Activated CD8-positive, alpha-beta memory T cell treated with anti-CD3 and anti-CD28 coated beads for 4 hours (primary cell): Measurements from ENCODE around the gene RALGPS1.

ENCODE experiments used
- DNase-seq, 2 donors: peaks; one replicate each; pipeline ENCODE4 v3.0.0-alpha.2; 2020; ENCODE audit warnings: low read depth in 2 of 2

The RALGPS1 gene

GRCh38 chr9:127256324-127256723 is 341.7 kb downstream of the RALGPS1 start:
- no peak for DNase-seq

DNA sequence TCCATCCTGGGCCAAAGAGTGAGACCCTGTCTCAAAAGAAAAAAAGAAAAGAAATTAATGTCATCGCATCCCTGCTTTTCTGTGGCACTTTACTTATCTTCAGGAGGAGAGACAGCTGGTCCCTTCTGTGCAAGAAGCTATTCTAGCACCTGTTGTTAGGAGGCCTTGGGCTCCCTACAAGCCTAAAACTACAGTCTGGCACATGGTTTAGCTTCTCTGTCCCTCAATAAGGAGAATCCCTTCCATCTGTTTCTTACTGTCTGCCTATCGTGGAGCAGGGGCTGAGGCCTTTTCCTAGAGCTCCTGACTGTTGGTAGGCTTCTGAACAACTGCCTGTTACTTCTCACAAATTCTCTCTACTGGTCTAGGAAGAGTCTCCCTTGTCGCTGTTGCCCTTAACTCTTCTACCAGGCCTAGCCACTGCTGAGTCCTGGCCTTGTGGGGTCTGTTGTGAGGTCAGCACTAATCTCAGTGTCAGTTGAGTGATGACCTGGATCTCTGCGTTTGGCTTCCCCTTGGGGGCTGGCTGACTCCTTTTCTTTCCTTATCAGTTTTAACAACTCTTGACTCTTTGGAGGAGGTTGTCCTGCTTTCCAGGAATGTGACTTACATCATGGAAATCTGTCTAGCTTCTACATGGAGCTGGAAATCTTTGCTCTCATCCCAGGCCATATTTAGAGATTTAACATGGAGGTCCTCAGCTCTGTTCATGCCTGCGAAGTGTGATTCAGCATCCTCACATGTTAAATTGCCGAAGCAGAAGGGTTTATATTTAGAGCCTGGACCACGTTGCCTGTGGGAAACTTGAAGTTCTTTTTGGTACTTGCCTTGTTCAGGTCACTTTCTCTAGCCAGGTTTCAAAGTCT is 344.3 kb downstream of the RALGPS1 start:
- no peak for DNase-seq

- DNase-seq, result no peak
Observed at GRCh38 chr9:127262602-127263001, 348.0 kb downstream of the RALGPS1 start.

DNA sequence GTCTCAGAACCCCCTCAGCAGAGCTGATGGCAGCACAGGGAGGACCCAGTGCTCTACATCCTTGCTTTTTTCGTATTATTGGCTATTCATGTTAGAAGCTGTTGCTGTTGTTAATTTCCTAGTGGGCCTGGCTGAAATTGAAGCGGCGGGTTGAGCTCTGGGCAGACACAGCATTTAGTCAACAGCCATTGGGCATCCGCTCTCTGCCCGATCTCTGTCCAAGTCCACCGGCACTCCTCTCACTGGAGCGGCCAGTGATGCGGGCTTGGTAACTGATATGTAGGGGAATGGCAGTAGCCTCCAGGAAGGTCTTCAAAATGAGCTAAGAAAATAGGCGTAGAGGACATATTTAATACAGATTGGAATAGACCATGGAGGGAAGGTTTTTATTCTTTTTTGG is 348.7 kb downstream of the RALGPS1 start:
- no peak for DNase-seq

- DNase-seq, result no peak
Observed at GRCh38 chr9:127263664-127264063, 349.1 kb downstream of the RALGPS1 start.

DNA sequence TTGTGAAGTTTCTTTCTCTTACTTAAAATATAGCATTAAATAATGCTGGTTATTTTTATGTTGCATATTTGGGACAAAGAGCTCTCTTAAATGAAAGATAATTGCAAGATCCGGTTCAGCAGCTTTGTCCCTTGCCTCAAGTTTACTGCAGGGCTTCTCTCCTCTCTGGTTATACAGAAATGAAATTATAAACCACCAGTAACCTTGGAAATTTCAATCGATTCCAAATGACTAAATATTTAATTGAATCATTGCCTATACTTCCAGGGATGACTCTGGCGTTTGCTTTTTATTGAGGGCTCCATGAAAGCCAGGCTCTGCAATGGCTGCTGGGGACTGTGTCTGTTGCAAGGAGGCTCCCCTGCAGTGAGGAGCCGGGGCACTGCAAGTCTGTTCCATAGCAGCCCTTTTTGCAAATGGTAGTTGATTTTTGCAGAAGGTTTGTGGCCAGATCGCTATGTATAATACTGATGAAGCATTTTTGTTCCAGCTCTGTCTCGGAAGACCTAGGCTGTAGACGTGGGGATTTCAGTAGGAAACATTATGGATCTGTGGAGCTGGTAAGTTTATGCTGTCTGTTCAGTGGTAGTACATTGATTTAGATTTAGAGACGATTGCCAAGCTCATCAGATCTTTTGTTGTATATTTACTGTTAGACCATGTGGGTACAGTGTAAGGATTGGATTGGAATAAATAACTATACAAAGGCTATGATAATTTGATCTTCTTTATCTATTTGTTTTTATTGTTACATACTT is 350.1 kb downstream of the RALGPS1 start, which contains the start of gene GARNL3:
Gene GARNL3 (plus strand): TSS at position 313 of the 758 bp plus-strand sequence. CDS start 104 bp downstream, at position 417.
- DNase-seq, result no peak

- DNase-seq, result no peak
Observed at GRCh38 chr9:127267793-127268525, 353.4 kb downstream of the RALGPS1 start.

- no peak for DNase-seq
Observed at GRCh38 chr9:127269449-127269848, 354.9 kb downstream of the RALGPS1 start.
